OCI-LY3 (cell line): ENCODE data around the gene DNAJC22.

Source experiments
- EZH2phosphoT487 ChIP-seq: fragments of 200-600 bp; shearing (Covaris generic); IDR thresholded peaks from 2 replicates; pipeline ENCODE4 v1.6.1; 2018; ENCODE audit warnings: antibody characterized with exemption, mixed run types, low read depth
- TF ChIP-seq, protein P1 (sequence below): fragments of 200-600, 300-600 bp; sonication (generic); IDR thresholded peaks from 2 replicates; pipeline ENCODE4 v1.5.1; 2014; ENCODE audit warnings: antibody characterized with exemption, low read length, low read depth

DNA sequence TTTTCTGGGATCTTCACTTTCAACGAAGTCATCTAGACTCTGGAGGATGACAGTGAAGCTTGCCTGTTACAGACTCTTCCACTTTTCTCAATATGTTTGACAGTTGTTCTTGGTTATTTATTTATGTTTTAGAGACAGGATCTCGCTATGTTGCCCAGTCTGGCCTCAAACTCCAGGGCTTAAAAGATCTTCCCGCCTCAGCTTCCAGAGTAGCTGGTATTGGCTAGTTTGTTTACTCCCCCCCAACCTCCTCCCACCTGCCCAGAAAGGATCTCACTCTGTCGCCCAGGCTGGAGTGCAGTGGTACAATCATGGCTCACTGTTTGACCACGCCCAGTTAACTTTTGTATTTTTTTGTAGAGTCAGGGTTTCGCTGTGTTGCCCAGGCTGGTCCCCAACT, 23.9 kb downstream of the DNAJC22 start:
- TF ChIP-seq, protein P1, sequence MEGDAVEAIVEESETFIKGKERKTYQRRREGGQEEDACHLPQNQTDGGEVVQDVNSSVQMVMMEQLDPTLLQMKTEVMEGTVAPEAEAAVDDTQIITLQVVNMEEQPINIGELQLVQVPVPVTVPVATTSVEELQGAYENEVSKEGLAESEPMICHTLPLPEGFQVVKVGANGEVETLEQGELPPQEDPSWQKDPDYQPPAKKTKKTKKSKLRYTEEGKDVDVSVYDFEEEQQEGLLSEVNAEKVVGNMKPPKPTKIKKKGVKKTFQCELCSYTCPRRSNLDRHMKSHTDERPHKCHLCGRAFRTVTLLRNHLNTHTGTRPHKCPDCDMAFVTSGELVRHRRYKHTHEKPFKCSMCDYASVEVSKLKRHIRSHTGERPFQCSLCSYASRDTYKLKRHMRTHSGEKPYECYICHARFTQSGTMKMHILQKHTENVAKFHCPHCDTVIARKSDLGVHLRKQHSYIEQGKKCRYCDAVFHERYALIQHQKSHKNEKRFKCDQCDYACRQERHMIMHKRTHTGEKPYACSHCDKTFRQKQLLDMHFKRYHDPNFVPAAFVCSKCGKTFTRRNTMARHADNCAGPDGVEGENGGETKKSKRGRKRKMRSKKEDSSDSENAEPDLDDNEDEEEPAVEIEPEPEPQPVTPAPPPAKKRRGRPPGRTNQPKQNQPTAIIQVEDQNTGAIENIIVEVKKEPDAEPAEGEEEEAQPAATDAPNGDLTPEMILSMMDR: no peak
- no peak for TF ChIP-seq EZH2phosphoT487
